ENCODE data around the gene NKX6-2. TPM values are rescaled to one million over a fixed set of nuclear protein-coding genes. Genes with fewer than 3 reads are reported as not detected.

NKX6-2 gene
- total and polyA plus RNA-seq, 2 of the 8 experiments (the other 6 are each of a cell fraction or from before 2014, with no cell fraction given), result 0.06 TPM; not detected in 1

DNA sequence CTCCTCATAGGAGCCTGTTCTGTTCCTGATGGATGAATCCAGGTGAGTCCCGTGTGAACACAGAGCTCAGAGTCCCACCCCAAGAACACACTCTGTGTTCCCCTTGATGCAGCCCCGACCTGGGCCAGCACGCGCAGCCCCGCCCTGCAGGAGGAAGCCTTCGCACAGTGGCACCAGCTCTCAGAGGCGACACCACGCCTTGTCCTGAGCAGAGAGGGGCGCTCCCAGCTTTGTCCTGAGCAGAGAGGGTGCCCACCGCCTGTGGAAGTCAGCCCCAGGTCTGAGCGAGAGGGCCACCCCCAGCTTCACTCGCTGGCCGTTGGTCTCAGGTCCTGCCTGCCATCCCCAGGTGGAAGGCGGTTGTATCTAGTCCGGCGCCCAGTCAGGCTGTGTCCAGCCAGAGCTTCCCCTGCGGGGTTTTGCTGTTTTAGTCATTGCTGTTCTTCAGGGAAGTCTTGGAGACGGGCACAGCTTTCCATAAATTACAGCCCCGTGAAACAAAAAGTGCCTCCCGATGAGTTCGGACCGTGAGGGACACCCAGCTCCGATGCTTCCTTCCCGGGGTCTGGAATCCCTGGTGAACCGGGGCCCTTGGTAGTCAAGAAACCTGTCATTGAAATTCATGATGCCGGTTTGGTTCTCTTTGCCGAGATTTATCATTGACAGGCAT lies 43.6 kb downstream of the NKX6-2 start (continued):
- TF ChIP-seq YY1 (IDR thresholded peaks at IDR 0.05; ENCODE audit: low read depth, low read length), result no peak
- TF ChIP-seq KDM1A (IDR thresholded peaks at IDR 0.05; ENCODE audit: borderline replicate concordance, low read length), result no peak
- TF ChIP-seq JUND (IDR thresholded peaks at IDR 0.05; ENCODE audit: low read length), result no peak
- no peak for TF ChIP-seq SP4 (IDR thresholded peaks at IDR 0.05; ENCODE audit: low read length)
- TF ChIP-seq CTBP2 (IDR thresholded peaks at IDR 0.05; ENCODE audit: borderline replicate concordance, insufficient read depth, insufficient read length, low read length), result no peak
- no peak for TF ChIP-seq FOSL1 (IDR thresholded peaks at IDR 0.05; ENCODE audit: insufficient read depth, low read depth, low read length)
- TF ChIP-seq BRCA1 (IDR thresholded peaks at IDR 0.05; ENCODE audit: low read depth, low read length), result no peak
- TF ChIP-seq, protein P1, sequence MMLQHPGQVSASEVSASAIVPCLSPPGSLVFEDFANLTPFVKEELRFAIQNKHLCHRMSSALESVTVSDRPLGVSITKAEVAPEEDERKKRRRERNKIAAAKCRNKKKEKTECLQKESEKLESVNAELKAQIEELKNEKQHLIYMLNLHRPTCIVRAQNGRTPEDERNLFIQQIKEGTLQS (IDR thresholded peaks at IDR 0.05; ENCODE audit: insufficient read depth, low read depth, low read length), result no peak
- no peak for TF ChIP-seq KDM4A (IDR thresholded peaks at IDR 0.05; ENCODE audit: low read depth, low read length, severe bottlenecking)
- TF ChIP-seq ASH2L (IDR thresholded peaks at IDR 0.05; ENCODE audit: low read length), result no peak
- no peak for TF ChIP-seq MAFK (IDR thresholded peaks at IDR 0.05; ENCODE audit: low read depth, low read length)
- TF ChIP-seq EP300 (IDR thresholded peaks at IDR 0.05; ENCODE audit: borderline replicate concordance in 1 of 2, low read depth in 2 of 2, low read length in 2 of 2), result no peak

All from H1 (cell line).